Measurements from ENCODE around the gene CPT1B.
A peak's percentile ranks its signal among the peaks of the same experiment; 100 is the strongest.
"Not testable (repeated sequence)": the region's sequence is repeated elsewhere in the genome, so short reads cannot be mapped to it uniquely, and the experiment has no call there.

The CPT1B gene

DNA sequence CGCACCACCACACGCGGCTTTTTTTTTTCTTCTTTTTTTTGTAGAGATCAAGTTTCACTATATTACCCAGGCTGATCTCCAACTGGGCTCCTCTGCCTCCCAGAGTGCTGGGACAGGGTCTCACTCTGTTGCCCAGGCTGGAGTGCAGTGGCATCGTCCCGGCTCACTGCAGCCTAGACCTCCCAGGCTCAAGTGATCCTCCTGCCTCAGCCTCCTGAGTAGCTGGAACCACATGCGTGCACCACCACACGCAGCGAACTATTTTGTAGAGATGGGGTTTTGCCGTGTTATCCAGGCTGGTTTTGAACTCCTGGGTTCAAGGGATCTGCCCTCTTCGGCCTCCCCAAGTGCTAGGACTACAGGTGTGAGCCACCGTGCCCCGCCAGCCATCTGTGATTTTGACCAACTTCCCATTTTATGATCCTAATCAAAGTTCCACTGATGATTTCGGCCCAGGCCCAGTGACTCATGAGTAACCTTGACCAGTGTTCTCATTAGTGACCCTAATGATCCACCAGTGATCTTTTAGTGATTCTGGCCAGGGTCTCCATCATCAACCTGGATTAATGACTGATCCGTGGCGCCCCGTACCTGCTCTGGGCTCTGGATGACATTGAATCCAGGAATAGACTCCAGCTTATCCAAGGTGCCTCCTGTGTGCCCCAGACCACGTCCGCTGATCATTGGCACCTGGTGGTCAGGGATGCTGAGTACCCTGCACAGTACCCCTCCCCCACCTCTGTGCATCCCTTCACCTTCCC, 50.1 kb downstream of the CPT1B start:
- no peak for DNase-seq (ENCODE audit: low spot score)

DNA sequence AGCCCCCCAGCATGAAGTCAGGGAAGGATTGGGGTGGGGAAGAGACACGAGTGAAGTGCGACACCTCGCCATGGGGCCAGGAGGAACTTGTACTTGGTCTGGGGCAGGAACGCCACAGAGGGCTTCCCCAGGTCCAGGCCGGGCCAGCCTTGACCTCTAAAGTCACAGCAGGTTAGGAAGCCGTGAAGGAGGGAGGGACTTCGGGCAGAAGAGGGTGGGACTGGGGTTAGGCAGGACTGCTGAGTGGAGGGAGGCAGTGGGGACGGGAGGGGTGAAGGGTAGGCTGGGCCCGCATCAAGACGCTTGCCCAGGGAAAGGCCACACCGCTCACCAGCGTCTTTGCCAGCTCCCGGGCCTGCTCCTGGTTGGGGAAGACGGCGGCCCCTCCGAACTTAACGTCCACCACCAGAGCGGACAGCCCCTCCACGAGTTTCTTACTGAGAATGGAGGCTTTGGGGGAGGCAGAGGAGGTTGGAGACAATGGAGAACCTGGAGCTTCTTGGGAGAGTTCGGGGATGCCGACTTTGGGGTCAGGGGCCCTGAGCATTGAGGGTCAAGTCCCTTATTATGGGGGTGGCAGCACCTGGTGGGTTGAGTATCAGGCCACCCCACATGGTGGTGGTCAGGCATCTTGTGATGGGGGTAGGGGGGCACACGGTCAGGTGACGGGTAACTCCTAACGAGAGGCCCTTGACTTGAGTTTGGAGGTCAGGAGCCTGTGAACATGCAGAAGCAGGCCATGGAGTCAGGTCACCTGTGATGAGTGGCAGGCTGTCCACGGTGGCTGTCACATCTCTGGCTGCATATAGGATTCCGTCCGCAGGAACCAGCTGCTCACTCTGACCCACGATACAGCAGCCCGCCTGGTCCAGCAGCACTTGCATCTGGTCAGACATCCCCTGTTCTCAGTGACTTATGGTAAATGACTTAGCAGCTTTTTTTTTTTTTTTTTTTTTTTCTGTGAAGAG, 51.1 kb downstream of the CPT1B start:
- peak; percentile 98 for DNase-seq (ENCODE audit: low spot score)

DNA sequence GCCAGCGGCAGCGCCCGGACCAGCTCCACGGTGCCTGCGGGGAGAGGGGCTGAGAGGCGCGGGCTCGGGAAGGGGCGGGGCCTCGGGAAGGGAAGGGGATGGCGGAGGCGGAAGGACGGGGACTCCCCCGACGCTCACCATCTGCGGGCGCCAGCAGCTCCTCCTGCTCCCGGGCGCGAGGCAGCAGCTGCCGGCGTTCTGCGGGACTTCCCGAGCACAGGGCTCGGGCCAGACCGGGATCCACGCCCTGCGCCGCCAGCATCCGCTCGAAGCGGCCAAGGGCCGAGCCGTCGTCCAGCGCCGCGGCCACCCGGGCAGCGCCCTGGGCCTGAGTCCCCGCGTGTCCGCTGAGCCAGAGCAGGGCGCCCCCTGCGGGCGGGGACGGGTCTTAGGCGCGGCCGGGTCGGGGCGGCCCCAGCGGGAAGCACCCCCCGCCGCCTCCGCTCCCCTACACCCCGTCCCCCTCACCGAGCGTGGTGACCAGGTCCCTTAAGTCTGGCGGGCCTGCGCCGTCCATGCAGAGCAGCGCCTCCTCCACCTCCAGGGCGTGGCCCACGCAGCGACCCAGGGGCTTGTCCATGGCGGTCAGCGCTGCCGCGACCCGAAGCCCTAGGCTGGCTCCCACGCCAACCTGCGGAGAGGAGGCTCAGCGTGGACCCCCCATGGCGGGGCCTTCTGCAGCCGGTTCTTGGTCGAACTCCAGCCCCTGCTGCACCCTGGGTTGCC, 52.0 kb downstream of the CPT1B start:
- DNase-seq (ENCODE audit: low spot score), result peak; percentile 88

DNA sequence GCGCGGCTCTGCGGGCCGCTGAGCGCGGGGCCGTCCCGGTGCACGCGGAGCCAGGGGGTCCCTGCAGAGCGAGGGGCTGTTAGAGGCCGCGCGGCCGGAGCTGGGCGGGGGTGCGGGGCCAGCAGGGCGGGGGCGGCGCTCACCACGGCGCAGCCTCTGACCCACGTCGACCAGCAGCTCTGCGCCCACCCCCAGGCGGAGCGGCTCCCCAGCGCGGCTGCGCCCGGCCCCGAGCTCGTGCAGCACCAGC, 52.4 kb downstream of the CPT1B start:
- no peak for DNase-seq (ENCODE audit: low spot score)

DNA sequence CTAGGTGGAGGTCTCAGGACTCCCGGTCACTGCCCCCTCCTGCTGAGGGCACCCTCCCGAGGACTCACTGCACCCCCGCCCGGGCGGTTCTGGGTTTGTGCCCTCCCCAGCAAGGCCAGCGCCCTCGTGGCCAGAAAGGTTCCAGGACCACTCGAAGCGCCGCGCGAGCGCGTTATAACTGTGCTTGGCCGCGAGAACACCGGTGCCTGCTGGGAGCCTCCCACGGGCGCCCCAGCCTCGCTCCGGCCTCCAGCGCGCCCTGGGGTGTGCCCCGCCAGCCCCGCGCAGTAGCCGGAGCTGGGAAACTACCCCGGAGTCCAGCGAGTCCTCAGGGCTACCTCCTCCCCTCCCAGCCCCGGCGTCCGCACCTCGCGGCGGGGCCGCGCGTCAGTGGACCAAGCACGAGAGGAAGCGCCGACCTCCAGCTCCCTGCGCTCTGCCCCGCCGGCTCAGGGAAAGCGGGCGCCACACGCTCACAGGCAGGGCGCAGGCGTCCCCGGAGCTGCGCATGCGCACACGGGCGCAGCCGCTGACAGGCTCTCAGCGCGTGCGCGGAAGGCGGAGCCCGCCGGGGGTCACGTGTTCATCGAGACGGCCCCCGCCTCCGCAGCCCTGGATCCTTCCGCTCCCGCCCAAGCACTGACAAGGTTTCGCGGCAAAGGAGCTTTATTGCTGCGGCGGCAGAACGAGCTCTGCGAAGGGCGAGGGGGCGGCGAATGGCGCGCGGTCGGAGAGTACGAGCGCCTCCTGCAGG, 52.9 kb downstream of the CPT1B start, which contains the start of gene SCO2:
TSS of gene SCO2 (minus strand) at position 495 of the 754 bp plus-strand sequence. CDS start 1,187 bp downstream, outside the sequence.
- peak; percentile 100 for DNase-seq (ENCODE audit: low spot score)

DNA sequence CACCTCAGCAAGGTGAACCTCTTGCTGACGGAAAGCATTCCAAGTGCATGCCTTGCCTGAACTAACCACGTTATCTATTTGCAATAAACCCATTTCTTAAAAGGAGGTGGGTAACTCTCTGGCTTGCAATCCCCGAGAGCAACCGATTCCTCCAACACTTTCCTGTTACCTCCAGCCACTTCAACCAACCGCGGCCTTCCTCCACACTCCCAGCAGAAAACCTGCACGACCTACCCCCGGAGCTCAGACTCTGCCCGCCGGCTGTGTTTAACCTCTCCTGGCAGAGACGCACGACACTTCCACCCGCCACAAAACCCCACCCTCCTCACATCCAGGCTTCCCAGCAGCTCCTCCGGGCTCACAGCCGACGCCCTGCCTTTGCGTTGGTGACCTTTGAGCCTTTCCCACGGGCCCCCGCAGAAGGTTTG, 53.5 kb downstream of the CPT1B start:
- peak; percentile 76 for DNase-seq (ENCODE audit: low spot score)

DNA sequence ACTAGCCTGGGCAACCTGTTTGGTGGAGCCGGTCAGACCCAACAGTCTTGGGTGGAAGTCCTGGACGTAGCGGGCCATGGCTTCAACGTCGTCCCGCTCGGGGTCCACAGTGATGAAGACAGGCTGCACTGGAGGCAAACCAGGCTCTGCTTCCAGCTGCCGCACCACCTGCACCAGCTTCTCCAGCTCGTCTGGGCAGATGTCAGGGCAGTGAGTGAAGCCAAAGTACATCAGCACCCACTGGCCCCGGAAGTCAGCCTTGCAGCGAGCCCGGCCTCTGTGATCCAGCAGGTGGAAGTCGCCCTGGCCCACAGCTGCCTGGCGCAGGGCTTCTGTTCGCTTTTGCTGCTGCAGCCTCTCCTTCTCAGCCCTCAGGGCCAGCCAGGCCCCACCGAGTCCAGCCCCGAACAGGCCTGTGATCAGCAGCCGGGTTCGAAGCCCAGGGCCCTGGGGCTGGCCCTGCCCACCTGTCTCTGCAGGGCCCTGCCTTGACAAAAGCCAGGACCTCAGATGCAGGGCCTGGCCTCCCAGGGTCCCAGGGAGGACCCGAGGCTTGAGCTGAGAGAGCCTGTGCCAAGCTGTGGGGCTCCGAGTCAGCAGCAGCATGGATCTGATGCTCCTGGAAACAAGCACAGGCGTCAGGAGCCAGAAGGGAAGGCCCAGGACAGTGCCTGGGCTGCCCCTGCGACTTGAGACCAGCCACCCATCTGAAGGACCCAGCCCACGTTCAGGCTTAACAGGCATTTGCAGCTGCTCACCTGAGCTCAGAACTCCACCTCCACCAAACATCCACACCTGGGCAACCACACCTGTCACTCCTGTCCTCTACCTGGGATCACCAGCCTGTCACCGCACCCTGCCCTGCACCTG, 54.2 kb downstream of the CPT1B start:
- no peak for DNase-seq (ENCODE audit: low spot score)

DNA sequence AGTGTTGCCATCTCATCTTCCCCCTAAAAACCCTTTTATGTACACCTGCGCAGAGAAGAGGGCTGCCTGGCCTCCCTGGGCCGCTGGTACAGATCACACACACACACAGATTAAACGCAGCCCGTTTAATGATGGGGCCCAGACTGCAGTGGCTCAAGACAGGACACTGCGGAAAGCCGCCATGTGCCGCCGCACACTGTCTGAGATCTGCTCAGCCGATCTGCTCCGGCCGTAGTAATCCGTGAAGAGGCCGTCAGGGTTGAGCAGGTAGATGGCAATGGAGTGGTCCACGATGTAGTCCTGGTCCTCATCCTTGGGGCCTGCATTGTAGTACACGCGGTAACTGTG, 54.8 kb downstream of the CPT1B start:
- no peak for DNase-seq (ENCODE audit: low spot score)

DNA sequence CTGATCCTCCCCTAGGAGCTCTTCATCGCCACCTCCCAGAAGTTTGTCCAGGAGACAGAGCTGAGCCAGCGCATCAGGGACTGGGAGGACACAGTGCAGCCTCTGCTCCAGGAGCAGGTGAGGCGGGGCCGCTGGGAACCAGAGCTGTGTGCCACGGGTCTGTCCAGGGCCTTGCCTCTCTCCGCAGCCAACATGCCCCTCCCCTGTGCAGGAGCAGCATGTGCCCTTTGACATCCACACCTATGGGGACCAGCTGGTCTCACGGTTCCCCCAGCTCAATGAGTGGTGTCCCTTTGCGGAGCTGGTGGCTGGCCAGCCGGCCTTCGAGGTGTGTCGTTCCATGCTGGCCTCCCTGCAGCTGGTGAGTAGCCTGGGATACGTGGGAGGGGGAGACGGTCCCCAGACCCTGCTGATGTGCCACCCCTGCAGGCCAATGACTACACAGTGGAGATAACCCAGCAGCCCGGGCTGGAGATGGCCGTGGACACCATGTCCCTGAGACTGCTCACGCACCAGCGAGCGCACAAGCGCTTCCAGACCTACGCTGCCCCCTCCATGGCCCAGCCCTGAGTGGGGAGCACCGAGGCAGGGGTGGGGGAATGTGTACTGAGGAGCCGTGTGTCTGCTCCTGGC, 55.3 kb downstream of the CPT1B start:
- no peak for DNase-seq (ENCODE audit: low spot score)

DNA sequence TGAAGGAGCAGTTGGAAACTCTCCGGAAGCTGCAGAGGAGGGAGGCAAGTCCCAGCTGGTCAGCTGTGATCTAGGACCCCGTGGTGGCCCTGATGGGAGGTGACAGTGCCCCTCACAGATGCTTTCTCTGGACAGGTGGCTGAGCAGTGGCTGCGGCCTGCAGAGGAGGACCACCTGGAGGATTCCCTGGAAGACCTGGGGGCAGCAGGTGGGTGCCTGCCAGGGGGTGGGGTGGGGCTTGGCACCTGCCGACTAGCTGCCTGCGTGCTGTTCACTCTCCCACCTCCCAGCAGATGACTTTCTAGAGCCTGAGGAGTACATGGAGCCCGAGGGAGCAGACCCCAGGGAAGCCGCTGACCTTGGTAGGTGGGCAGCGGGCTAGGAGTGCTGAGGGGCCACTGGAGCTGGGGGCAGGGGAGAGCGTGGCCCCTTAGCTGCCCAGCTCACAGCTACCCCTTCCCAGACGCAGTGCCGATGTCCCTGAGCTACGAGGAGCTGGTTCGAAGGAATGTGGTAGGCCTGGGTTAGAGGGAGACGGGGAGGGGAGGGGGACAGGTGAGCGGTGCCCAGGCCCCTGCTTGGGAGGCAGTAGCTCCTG, 55.9 kb downstream of the CPT1B start:
- no peak for DNase-seq (ENCODE audit: low spot score)

DNA sequence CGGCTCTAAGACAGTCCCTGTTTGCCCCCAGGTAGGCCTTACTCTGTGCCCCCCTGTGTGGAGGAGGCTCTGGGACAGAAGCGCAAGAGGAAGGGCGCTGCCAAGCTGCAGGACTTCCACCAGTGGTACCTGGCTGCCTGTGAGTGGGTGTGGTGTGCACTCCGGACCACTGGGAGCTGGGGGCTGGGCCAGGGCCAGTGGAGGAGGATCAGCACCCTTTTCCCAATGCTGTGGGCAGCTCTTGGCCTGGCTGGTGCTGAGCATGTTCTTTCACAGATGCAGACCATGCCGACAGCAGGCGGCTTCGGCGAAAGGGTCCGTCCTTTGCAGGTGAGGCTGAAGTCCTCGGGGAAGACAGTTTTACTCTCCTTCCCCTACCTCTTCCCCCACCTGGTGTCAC, 56.5 kb downstream of the CPT1B start:
- DNase-seq (ENCODE audit: low spot score), result no peak

DNA sequence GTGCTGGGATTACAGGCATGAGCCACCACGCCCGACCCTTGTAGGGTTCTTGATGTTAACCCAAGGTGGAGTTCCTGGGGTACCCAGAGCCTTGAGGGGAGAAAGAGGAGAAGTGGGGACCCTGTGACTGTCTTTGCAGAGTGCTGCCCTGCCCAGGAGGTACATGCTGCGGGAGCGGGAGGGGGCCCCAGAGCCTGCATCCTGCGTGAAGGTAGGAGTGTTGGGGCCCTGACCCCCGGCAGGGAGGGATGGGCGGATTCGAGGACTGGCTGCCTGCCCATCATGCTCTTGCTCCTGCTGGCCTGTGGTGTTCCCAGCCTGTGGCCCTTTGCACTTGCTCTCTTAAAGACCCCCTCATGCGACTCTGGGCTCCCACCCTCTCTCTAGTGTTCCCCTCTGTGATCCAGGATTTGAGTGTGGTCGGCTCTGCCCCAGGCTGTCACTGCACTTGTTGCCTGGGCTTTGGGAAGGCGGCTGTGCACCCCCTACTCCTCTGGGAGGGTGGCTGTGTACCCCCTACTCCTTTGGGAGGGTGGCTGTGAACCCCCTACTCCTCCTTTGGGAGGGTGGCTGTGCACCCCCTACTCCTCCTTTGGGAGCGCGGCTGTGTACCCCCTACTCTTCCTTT, 57.3 kb downstream of the CPT1B start:
- no peak for DNase-seq (ENCODE audit: low spot score)

DNA sequence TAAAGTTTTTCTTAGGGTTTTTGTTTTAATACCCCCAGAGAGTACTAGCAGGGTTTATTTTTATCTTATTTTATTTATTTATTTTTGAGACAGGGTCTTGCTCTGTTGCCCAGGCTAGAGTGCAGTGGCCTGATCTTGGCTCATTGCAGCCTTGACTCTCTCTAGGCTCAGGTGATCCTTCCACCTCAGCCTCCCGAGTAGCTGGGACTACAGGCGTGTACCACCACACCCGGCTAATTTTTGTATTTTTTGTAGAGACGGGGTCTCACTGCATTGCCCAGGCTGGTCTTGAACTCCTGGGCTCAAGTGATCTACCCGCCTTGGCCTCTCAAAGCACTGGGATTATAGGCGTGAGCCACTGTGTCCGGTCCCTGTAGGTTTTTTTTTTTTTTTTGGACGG, 58.0 kb downstream of the CPT1B start:
- not testable (repeated sequence) for DNase-seq (ENCODE audit: low spot score)

DNA sequence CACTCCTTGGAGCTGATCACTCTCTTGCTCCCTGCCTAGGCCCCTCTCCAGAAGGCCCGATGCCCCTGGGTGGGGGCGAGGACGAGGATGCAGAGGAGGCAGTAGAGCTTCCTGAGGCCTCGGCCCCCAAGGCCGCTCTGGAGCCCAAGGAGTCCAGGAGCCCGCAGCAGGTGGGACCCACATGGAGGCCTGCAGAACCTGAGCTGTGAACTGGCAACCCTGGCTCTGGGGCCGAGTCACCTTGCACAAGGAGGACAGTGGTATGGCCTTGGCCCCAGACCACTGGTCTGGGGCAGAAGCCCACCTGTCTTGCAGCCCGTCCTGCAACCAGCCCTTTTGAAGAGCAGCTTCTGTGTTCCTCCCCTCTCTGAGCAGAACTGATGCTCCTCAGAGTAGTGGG, 59.1 kb downstream of the CPT1B start:
- DNase-seq (ENCODE audit: low spot score), result no peak

Data from HuH-7 (cell line).